Neuron (in vitro differentiated cells): ENCODE measurements around the gene ZNF536.

Experiments
- H2AFZ ChIP-seq: one replicate; pipeline ENCODE4 v1.6.1; 2013; ENCODE audit warnings: low read depth, mild to moderate bottlenecking, inconsistent platforms, low read length, moderate library complexity
- H3K27me3 ChIP-seq: one replicate; pipeline ENCODE4 v1.6.1; 2013; ENCODE audit warnings: low read length; ENCODE audit not compliant: insufficient read depth
- H3K36me3 ChIP-seq: one replicate; pipeline ENCODE4 v1.6.1; 2013; ENCODE audit warnings: low read length; ENCODE audit not compliant: insufficient read depth
- H3K4me1 ChIP-seq: one replicate; pipeline ENCODE4 v1.6.1; 2013; ENCODE audit warnings: low read length; ENCODE audit not compliant: insufficient read depth
- H3K4me3 ChIP-seq: 2 replicates; pipeline ENCODE4 v1.5.1; 2013; ENCODE audit warnings: mild to moderate bottlenecking, low read length, moderate library complexity
- H3K9me3 ChIP-seq: one replicate; pipeline ENCODE4 v1.6.1; 2013; ENCODE audit warnings: low read length

The ZNF536 gene

DNA sequence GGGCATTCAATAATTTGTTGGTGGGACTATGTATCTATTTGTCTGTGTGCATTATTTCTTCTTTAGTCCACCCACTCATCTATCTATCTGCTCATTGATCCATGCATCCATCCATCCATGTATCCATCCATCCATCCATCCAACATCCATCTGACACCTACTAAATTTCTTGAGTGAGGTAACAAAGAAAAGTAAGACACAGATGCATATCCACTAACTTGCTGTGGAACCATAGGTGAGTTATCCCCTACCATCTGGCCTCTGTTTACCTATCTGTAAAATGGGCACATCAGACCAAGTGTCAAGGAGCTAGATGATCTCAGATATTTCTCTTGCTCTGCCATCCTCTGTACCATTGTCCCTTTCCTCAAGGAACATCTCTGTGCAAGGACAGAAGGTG, 54.7 kb downstream of the ZNF536 start:
- Histone ChIP-seq H3K9me3 (no peaks in the 10 kb centered on the region), H3K4me3 (no peak overlapping the region), H3K27me3 (no peaks in the 10 kb centered on the region), H3K36me3 (no peaks in the 10 kb centered on the region), H3K4me1 (no peaks in the 10 kb centered on the region), H2AFZ (no peak overlapping the region)

DNA sequence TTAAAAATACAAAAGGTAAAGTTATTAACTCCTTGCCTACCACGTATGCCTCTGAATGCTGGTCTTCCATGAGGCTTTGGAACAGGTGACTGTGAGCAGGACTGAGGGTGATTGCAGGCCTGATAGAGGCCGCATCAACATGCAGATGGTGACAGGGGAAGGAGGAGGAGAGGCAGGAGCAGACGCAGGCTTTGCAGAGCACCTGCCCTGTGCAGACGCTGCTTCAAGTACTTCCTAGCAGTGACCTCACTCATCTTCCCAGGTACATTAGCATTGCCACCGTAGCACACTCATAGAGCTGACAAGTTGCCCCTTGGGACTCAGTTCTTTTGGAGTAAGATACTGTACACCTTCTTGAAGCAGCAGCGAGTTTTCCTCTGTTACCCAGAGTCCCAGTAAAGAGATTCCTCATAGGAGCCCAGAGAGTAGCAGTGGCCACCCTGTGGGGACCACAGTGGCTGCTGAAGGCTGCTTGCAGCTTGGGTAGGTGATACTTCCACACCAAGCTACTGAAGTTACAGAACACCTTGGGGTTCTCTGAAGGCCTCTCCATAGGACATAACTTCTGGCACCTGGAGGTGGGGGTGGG, 56.0 kb downstream of the ZNF536 start:
- Histone ChIP-seq H2AFZ (no peak overlapping the region), H3K36me3 (no peaks in the 10 kb centered on the region), H3K9me3 (no peaks in the 10 kb centered on the region), H3K4me1 (no peaks in the 10 kb centered on the region), H3K27me3 (no peaks in the 10 kb centered on the region), H3K4me3 (no peak overlapping the region)

DNA sequence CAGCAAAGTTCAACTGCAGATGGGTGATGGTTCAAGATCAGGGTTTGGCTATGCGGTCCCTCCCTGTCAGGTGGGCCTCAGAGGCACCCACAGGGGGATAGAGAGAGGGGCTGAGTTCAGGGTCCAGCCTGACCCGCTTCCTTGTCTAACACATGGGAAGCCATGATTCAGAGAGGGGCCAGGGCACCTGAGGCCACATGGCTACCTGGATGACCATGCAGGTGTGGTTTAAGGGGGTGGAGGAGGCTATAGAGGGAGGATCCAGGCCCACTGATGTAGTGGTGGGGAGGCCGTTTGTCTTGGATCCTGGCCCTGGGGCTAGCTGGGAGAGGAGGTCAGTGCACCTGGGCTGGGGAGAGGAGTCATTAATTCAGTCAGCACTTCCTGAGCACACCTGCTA, 56.7 kb downstream of the ZNF536 start:
- H3K9me3 ChIP-seq, result no peaks in the 10 kb centered on the region
- no peak overlapping the region for H3K4me3 ChIP-seq
- no peaks in the 10 kb centered on the region for H3K4me1 ChIP-seq

GRCh38 chr19:30430206-30430734, 58.1 kb downstream of the ZNF536 start:
- no peaks in the 10 kb centered on the region for H3K36me3 ChIP-seq
- no peak overlapping the region for H2AFZ ChIP-seq
- no peaks in the 10 kb centered on the region for H3K9me3 ChIP-seq
- no peak overlapping the region for H3K4me3 ChIP-seq
- no peaks in the 10 kb centered on the region for H3K27me3 ChIP-seq
- H3K4me1 ChIP-seq, result no peaks in the 10 kb centered on the region

More for the DNA sequence above, 56.7 kb downstream of the ZNF536 start:
- H2AFZ ChIP-seq, result no peak overlapping the region
- H3K27me3 ChIP-seq, result no peaks in the 10 kb centered on the region
- H3K36me3 ChIP-seq, result no peaks in the 10 kb centered on the region

GRCh38 chr19:30431591-30431990, 59.4 kb downstream of the ZNF536 start:
- Histone ChIP-seq H3K27me3 (no peaks in the 10 kb centered on the region), H3K4me3 (no peak overlapping the region), H2AFZ (no peak overlapping the region), H3K36me3 (no peaks in the 10 kb centered on the region), H3K4me1 (peaks cover 8% of the 10 kb centered on the region), H3K9me3 (no peaks in the 10 kb centered on the region)

GRCh38 chr19:30434797-30435594, 62.8 kb downstream of the ZNF536 start:
- H3K4me3 ChIP-seq, result no peak overlapping the region
- H3K27me3 ChIP-seq, result no peaks in the 10 kb centered on the region
- peaks cover 18% of the 10 kb centered on the region for H3K4me1 ChIP-seq
- H2AFZ ChIP-seq, result no peak overlapping the region
- H3K36me3 ChIP-seq, result no peaks in the 10 kb centered on the region
- H3K9me3 ChIP-seq, result no peaks in the 10 kb centered on the region

GRCh38 chr19:30437869-30438268, 65.7 kb downstream of the ZNF536 start:
- H2AFZ ChIP-seq, result no peak overlapping the region
- no peaks in the 10 kb centered on the region for H3K36me3 ChIP-seq
- H3K27me3 ChIP-seq, result no peaks in the 10 kb centered on the region
- no peak overlapping the region for H3K4me3 ChIP-seq
- H3K9me3 ChIP-seq, result no peaks in the 10 kb centered on the region
- H3K4me1 ChIP-seq, result peaks cover 18% of the 10 kb centered on the region

- peaks cover 13% of the 10 kb centered on the region for H3K36me3 ChIP-seq
- H3K4me3 ChIP-seq, result no peak overlapping the region
- H3K4me1 ChIP-seq, result peaks cover 18% of the 10 kb centered on the region
- no peaks in the 10 kb centered on the region for H3K9me3 ChIP-seq
- H3K27me3 ChIP-seq, result no peaks in the 10 kb centered on the region
- no peak overlapping the region for H2AFZ ChIP-seq
Observed at GRCh38 chr19:30439310-30439709, 67.1 kb downstream of the ZNF536 start.

DNA sequence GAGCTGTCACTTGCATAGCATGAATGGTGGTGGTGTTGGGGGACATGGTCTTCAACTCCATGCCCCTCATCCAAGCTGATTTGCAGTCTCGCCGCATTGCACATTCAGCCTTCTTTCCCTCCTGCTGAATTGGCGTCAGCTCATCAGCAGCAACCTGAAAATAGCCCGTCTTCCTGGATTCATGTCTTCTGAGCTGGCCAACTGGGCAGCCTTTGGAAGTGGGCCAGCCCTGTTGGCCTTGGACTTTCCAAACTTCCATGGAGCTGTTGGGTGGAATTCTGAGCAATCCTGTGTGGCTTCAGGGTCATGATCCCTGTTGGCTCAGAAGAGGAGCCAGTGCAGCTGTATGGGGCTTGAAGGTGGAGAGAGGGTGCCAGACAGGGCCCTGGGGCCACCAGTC, 68.8 kb downstream of the ZNF536 start:
- no peaks in the 10 kb centered on the region for H3K9me3 ChIP-seq
- no peaks in the 10 kb centered on the region for H3K27me3 ChIP-seq
- peaks cover 28% of the 10 kb centered on the region for H3K36me3 ChIP-seq
- no peak overlapping the region for H3K4me3 ChIP-seq
- H3K4me1 ChIP-seq, result peaks cover 21% of the 10 kb centered on the region
- H2AFZ ChIP-seq, result no peak overlapping the region

GRCh38 chr19:30442674-30443073, 70.5 kb downstream of the ZNF536 start:
- Histone ChIP-seq H3K9me3 (no peaks in the 10 kb centered on the region), H3K4me1 (peaks cover 22% of the 10 kb centered on the region), H3K4me3 (no peak overlapping the region), H3K36me3 (peaks cover 33% of the 10 kb centered on the region), H2AFZ (no peak overlapping the region), H3K27me3 (no peaks in the 10 kb centered on the region)

DNA sequence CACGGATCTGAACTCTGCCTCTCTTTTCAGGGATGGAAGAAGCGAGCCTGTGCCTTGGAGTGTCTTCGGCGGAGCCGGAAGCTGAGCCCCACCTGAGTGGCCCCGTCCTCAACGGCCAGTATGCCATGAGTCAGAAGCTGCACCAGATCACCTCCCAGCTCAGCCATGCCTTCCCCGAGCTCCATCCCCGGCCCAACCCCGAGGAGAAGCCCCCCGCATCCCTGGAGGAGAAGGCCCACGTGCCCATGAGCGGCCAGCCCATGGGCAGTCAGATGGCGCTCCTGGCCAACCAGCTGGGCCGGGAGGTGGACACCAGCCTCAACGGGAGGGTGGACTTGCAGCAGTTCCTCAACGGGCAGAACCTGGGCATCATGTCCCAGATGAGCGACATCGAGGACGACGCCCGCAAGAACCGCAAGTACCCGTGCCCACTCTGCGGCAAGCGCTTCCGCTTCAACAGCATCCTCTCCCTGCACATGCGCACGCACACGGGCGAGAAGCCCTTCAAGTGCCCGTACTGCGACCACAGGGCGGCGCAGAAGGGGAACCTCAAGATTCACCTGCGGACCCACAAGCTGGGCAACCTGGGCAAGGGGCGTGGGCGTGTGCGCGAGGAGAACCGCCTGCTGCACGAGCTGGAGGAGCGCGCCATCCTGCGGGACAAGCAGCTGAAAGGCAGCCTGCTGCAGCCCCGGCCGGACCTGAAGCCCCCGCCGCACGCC, 71.5 kb downstream of the ZNF536 start:
- Histone ChIP-seq H3K4me3 (no peak overlapping the region), H3K9me3 (no peaks in the 10 kb centered on the region), H3K27me3 (no peaks in the 10 kb centered on the region), H3K4me1 (peaks cover 31% of the 10 kb centered on the region), H2AFZ (no peak overlapping the region), H3K36me3 (peaks cover 33% of the 10 kb centered on the region)

GRCh38 chr19:30444253-30444671, 72.1 kb downstream of the ZNF536 start:
- H3K27me3 ChIP-seq, result no peaks in the 10 kb centered on the region
- H3K4me1 ChIP-seq, result peaks cover 37% of the 10 kb centered on the region
- peaks cover 33% of the 10 kb centered on the region for H3K36me3 ChIP-seq
- no peak overlapping the region for H3K4me3 ChIP-seq
- no peaks in the 10 kb centered on the region for H3K9me3 ChIP-seq
- H2AFZ ChIP-seq, result no peak overlapping the region

DNA sequence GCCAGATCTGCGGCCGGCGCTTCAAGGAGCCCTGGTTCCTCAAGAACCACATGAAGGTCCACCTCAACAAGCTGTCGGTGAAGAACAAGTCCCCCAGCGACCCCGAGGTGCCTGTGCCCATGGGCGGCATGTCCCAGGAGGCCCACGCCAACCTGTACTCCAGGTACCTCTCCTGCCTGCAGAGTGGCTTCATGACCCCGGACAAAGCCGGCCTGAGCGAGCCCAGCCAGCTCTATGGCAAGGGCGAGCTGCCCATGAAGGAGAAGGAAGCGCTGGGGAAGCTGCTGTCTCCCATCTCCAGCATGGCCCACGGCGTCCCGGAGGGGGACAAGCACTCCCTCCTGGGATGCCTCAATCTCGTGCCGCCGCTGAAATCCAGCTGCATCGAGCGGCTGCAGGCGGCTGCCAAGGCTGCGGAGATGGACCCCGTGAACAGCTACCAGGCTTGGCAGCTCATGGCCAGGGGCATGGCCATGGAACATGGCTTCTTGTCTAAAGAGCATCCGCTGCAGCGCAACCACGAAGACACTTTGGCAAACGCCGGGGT, 72.6 kb downstream of the ZNF536 start:
- no peak overlapping the region for H2AFZ ChIP-seq
- H3K27me3 ChIP-seq, result no peaks in the 10 kb centered on the region
- peaks cover 42% of the 10 kb centered on the region for H3K4me1 ChIP-seq
- peaks cover 33% of the 10 kb centered on the region for H3K36me3 ChIP-seq
- H3K9me3 ChIP-seq, result no peaks in the 10 kb centered on the region
- H3K4me3 ChIP-seq, result no peak overlapping the region
